Muscle layer of colon (tissue), 2 donors: ENCODE measurements around the gene FBLN1.

Experiments used
- H3K27ac ChIP-seq: one replicate; pipeline ENCODE4 v1.7.0; 2013; ENCODE audit warnings: low read depth, mild to moderate bottlenecking, low read length, moderate library complexity
- H3K27me3 ChIP-seq, 2 donors: one replicate each; pipeline ENCODE4 v1.7.0; 2013; ENCODE audit warnings: low read length in 2 of 2, mild to moderate bottlenecking in 2 of 2; ENCODE audit not compliant: insufficient read depth in 2 of 2, control insufficient read depth in 1 of 2
- H3K36me3 ChIP-seq: one replicate; pipeline ENCODE4 v1.7.0; 2013; ENCODE audit warnings: mild to moderate bottlenecking, low read length; ENCODE audit not compliant: insufficient read depth
- H3K4me1 ChIP-seq: one replicate; pipeline ENCODE4 v1.7.0; 2013; ENCODE audit warnings: mild to moderate bottlenecking, low read length; ENCODE audit not compliant: insufficient read depth
- H3K4me3 ChIP-seq, 2 donors: one replicate each; pipeline ENCODE4 v1.7.0; 2013; ENCODE audit warnings: low read length in 2 of 2, low read depth in 1 of 2, mild to moderate bottlenecking in 1 of 2, moderate library complexity in 1 of 2
- H3K9ac ChIP-seq: one replicate; pipeline ENCODE4 v1.7.0; 2013; ENCODE audit warnings: low read length
- H3K9me3 ChIP-seq: one replicate; pipeline ENCODE4 v1.7.0; 2013; ENCODE audit warnings: mild to moderate bottlenecking, low read length
- donor health status: abdominal sarcoma.
- donor health status: Adenocarcinoma of cecum.

The FBLN1 gene

DNA sequence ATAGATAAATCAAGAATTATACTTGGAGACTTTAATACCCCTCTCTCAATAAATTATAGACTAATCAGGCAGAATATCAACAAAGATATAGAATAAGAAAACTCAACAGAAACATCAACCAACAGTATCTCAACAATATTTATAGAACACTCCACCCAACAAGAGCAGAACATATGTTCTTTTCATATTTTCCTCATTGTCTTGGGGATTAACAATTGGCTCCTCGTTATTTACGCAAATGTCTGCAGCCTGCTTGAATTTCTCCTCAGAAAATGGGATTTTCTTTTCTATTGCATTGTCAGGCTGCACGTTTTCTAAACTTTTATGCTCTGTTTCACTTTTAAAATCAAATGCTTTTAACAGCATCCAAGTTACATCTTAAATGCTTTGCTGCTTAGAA is 37.0 kb upstream of the FBLN1 start:
- Histone ChIP-seq H3K27ac (no peak overlapping the region), H3K27me3 (no peaks in the 10 kb centered on the region), H3K9ac (no peak overlapping the region), H3K4me1 (peaks cover 2% of the 10 kb centered on the region), H3K9me3 (no peaks in the 10 kb centered on the region), H3K4me3 (no peak overlapping the region), H3K36me3 (no peaks in the 10 kb centered on the region)

DNA sequence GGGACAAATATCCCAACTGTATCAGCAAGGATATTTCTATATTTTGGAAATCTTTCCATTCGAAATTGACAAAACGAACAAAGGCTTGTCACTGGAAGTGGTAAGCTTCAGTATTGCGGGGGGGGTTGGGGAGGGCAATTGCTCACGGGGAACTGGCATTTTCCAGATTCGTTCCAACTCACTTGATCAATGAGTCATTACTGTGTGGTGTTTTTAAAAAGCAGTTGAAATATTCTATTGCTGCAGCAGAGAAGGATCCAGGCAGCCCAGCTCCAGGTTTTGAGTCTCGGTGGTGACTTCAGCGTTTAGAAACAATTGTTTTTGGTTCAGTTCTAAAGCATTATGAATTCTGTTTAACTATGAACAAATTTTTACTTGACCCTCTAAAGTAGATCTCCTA is 33.8 kb upstream of the FBLN1 start:
- H3K4me3 ChIP-seq = no peak overlapping the region
- no peaks in the 10 kb centered on the region for H3K9me3 ChIP-seq
- H3K27me3 ChIP-seq = no peaks in the 10 kb centered on the region
- no peak overlapping the region for H3K9ac ChIP-seq
- H3K4me1 ChIP-seq = no peaks in the 10 kb centered on the region
- no peaks in the 10 kb centered on the region for H3K36me3 ChIP-seq
- H3K27ac ChIP-seq = no peak overlapping the region

DNA sequence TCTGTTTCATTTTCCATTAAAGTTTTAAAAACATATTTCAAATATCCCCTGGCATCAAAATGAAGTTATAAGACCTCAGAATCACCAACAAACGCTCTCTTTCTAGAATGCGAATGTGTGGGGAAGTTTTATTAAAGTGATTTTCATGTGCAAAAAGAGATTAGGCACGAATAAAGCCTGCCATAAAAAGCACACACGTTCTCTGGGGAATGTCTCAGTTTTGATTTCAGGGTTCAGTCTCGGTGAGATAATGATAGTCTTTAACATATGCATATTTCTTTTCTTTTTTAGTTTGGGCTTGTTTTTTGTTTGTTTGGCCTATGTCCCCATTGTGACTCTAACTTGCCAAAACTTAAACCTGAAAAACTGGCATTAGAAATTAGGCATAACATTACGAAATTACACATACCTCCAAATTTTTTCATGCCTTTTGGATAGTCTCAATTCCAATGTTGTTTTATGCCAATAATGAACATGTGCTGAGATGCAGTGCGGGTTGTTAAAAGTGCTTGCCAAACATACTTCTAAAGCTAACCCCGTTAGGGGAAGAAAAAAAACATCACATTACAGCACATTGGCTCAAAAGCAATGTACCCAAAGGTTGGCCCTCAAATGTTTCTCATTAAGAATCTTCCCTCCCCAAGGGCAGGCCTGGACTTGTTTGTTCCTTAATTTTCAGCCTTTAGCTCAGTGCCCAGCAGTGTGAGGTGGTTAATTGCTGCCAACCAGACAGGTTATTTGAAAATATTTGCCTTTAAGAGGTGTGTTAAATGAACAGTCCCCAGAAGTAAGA is 33.2 kb upstream of the FBLN1 start:
- no peaks in the 10 kb centered on the region for H3K27me3 ChIP-seq
- no peak overlapping the region for H3K9ac ChIP-seq
- H3K9me3 ChIP-seq = no peaks in the 10 kb centered on the region
- no peak overlapping the region for H3K27ac ChIP-seq
- H3K4me1 ChIP-seq = no peaks in the 10 kb centered on the region
- H3K4me3 ChIP-seq = no peak overlapping the region
- H3K36me3 ChIP-seq = no peaks in the 10 kb centered on the region

DNA sequence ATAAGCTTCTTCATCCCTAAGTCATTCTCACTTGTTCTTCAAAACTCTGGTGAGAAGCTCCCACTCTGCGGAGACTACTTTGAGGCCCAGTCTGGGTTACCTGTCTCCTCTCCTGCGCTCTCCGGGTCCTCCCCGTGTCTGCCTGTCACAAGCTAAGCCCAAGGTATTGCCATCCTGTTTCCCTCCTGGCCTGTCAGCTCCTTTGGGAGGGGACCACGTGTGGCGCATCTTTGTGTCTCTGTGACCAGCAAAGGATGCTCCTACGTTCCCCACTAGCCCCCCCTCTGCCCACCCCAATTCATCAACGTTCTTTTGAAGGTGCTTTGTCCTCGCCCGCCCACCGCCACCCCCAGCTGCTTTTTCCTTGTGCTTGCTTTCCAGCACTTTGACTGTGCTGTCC is 31.8 kb upstream of the FBLN1 start:
- no peak overlapping the region for H3K9ac ChIP-seq
- no peak overlapping the region for H3K4me3 ChIP-seq
- H3K4me1 ChIP-seq = no peaks in the 10 kb centered on the region
- H3K27me3 ChIP-seq = no peaks in the 10 kb centered on the region
- no peak overlapping the region for H3K27ac ChIP-seq
- H3K9me3 ChIP-seq = no peaks in the 10 kb centered on the region
- H3K36me3 ChIP-seq = no peaks in the 10 kb centered on the region

DNA sequence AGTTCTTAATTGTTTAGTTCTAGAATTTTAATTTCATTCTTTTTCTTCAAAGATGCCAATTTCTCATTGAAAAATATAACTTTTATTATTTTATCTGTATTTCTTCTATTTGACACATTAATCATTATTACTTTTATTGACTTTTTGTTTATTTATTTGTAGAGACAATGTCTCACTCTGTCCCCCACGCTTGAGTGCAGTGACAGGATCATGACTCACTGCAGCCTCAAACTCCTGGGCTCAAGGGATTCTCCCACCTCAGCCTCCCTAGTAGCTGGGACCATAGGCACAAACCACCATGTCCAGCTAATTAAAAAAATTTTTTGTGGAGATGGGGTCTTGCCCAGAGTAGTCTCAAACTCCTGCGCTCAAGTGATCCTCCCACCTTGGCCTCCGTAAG is 30.3 kb upstream of the FBLN1 start:
- H3K27me3 ChIP-seq = no peaks in the 10 kb centered on the region
- no peak overlapping the region for H3K27ac ChIP-seq
- no peak overlapping the region for H3K9ac ChIP-seq
- no peaks in the 10 kb centered on the region for H3K9me3 ChIP-seq
- no peaks in the 10 kb centered on the region for H3K4me1 ChIP-seq
- no peaks in the 10 kb centered on the region for H3K36me3 ChIP-seq
- H3K4me3 ChIP-seq = no peak overlapping the region

DNA sequence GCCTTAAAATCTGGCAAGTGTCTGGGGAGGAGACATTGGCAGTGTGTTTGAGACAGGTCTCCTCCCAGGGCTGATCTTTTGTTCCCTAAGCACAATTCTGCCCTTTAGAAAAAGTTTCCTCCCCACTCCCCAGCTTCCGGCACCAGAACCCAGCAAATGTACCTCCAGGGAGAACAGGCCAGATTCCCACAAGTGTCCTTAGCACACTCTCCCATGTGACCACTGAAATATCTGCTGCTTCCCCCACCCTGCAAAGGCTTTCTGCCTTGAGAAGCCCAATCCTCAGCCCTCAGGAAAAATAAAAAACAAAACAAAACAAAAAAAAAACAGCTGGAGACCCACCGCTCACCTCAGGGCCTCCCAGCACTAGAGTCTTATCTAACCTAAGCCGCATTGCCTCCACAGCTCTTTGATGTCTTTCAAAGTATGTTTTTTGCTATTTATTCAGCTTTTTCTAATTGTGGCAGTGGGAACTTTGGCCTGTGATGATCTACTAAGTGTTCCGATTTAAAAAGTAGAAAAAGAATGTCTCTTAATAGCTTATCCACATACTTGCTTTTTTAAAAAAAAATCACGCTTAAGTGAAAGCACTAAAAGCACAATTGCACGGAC is 29.0 kb upstream of the FBLN1 start:
- Histone ChIP-seq H3K9me3 (no peaks in the 10 kb centered on the region), H3K27me3 (no peaks in the 10 kb centered on the region), H3K4me3 (no peak overlapping the region), H3K36me3 (no peaks in the 10 kb centered on the region), H3K27ac (no peak overlapping the region), H3K9ac (no peak overlapping the region), H3K4me1 (no peaks in the 10 kb centered on the region)

DNA sequence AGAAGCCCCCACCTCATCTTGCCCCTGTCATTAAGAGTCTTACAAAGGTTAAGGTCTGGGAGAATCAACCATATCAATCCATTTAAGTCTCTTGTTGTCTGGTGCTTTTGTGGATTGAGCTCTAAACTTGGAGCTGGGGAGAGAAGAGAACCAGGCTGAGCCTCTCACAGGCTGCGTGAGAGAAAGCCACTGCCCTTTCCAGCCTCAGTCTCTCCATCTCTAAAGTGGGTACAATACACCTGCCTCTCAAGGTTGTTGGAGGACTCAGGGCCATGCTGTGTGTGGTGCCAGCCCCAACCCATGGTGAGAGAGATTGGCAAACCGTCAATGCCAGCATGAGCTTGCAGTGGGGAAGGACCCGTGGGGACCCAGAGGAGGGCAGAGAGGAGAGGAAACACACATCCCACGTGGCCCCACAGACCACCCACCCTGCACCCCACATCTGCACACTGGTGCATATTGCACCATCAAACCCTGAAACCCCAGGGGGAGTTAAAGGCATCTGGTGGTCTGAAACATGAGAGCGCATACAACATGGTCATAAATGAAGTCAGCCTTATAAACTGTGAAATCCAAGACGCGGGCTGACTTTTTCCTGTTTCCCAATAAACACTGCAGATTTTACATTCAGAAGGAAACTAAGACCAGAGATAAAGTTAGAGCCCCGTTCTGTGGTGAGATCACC is 27.5 kb upstream of the FBLN1 start:
- Histone ChIP-seq H3K27ac (no peak overlapping the region), H3K27me3 (no peaks in the 10 kb centered on the region), H3K36me3 (no peaks in the 10 kb centered on the region), H3K4me1 (no peaks in the 10 kb centered on the region), H3K9ac (no peak overlapping the region), H3K9me3 (no peaks in the 10 kb centered on the region), H3K4me3 (no peak overlapping the region)

DNA sequence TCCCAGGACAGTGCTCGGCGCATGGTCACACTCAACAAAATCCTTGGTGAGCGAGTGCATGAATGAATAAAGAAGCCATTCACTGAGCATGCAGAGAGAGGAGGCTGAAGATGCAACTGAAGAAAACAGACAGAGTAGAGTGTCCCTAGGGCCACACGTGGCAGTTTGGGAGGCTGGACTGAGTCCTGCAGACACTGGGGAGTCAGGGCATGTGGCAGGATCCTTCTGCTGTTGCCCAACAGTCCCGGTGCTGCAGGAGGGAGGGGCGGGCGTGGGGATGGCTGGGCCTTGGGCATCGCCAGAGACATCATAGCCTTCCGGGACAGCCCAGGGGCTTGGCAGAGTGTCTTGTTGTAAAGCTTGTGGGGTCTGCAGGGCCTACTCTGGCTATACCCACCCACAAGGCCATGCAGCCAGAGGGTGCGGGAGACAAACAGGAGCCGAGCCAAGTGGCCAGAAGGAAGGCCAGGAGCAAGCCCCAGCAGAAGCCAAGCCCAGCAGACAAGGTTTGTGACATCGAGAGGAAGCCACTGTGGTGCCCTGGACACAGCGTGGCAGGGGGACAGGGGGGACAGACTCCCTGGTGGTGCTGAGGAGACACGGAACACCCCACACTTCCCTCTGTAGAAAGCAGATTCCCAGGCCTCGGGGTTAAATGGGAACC is 26.7 kb upstream of the FBLN1 start:
- Histone ChIP-seq H3K9me3 (no peaks in the 10 kb centered on the region), H3K27ac (no peak overlapping the region), H3K4me1 (no peaks in the 10 kb centered on the region), H3K27me3 (no peaks in the 10 kb centered on the region), H3K4me3 (no peak overlapping the region), H3K36me3 (no peaks in the 10 kb centered on the region), H3K9ac (no peak overlapping the region)

DNA sequence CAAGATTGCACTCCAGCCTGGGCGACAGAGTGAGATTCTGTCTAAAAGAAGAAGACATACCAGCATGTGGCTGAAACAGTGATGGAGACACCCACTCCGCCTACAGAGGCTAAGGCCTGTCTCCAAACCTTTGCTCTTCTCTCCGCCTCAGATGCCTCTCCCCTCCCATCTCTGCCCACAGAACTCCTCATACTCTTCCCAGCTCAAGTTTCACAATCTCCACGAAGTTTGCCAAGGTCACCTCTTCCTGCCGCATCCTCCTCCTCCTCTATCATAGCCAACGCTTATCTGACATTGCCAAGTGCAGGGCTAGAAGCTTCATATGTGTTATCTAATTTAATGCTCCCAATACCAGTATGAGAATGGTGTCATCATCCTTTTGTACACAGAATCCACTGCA is 25.9 kb upstream of the FBLN1 start:
- Histone ChIP-seq H3K4me3 (no peak overlapping the region), H3K36me3 (no peaks in the 10 kb centered on the region), H3K27me3 (no peaks in the 10 kb centered on the region), H3K4me1 (no peaks in the 10 kb centered on the region), H3K27ac (no peak overlapping the region), H3K9me3 (no peaks in the 10 kb centered on the region), H3K9ac (no peak overlapping the region)

DNA sequence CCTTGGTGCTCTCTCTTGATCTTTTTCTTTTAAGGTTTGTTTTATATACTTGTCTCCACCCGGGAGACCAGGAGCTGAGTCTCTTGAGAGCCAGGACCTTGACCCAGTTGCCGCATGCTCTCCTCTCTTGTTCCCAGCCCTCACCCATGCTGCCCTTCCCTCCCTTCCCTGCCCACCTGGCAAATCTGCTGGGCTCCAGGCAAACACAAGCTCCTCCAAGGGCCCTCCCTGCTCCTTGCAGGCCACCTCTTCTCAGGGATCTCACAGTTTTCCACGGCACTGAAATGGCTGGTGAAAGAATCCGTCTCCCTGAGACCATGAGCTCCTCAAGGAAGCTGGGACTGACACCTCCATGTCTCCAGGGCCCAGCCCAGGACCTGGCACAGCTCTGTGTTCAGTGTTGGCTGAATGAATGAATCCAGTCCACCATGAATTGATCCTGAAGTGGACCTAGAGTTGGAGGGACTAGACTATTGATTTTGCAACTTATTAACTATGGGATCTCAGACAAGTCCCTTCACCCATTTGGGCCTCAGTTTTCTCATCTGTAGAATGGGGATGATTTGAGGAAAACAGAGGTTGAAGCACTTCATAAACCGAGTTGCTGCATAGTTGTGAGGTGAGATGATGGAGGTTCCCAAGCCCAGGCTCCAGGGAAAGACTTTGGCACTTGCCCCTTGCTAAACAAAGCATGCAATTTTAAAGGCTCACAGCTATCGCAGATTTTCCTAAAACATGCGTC is 25.1 kb upstream of the FBLN1 start:
- no peak overlapping the region for H3K4me3 ChIP-seq
- H3K9ac ChIP-seq = no peak overlapping the region
- no peak overlapping the region for H3K27ac ChIP-seq
- no peaks in the 10 kb centered on the region for H3K4me1 ChIP-seq
- no peaks in the 10 kb centered on the region for H3K27me3 ChIP-seq
- no peaks in the 10 kb centered on the region for H3K9me3 ChIP-seq
- no peaks in the 10 kb centered on the region for H3K36me3 ChIP-seq
